ENCODE measurements around the gene UTRN.

DNA sequence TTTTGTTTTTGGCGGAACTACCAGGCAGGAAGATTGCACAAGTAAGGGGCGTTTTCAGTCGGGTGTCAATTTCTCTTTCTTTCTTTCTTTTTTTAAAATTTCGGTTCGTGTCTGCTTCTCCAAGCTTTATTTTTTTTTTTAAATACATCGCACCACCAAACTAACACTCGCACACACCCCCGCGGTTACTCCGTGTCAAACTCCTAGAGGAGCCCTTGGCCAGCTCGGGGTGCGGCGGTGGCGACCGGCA, 338 bp downstream of the UTRN start:
- TF ChIP-seq, protein P1, sequence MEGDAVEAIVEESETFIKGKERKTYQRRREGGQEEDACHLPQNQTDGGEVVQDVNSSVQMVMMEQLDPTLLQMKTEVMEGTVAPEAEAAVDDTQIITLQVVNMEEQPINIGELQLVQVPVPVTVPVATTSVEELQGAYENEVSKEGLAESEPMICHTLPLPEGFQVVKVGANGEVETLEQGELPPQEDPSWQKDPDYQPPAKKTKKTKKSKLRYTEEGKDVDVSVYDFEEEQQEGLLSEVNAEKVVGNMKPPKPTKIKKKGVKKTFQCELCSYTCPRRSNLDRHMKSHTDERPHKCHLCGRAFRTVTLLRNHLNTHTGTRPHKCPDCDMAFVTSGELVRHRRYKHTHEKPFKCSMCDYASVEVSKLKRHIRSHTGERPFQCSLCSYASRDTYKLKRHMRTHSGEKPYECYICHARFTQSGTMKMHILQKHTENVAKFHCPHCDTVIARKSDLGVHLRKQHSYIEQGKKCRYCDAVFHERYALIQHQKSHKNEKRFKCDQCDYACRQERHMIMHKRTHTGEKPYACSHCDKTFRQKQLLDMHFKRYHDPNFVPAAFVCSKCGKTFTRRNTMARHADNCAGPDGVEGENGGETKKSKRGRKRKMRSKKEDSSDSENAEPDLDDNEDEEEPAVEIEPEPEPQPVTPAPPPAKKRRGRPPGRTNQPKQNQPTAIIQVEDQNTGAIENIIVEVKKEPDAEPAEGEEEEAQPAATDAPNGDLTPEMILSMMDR (IDR thresholded peaks at IDR 0.05) = peak in 1 of 4 experiments; percentile 4
- TF ChIP-seq POLR2A (IDR thresholded peaks at IDR 0.05) = no peak
